GM12874 (cell line): ENCODE results near the gene PKNOX2.

Source experiments
- CTCF ChIP-seq: IDR thresholded peaks from 2 replicates; pipeline ENCODE4 v1.5.1; 2011; ENCODE audit warnings: low read depth, mild to moderate bottlenecking, control low read depth, low read length, moderate library complexity; ENCODE audit not compliant: insufficient read depth

Gene PKNOX2

GRCh38 chr11:125351033-125351867 is 186.7 kb downstream of the PKNOX2 start:
- no peak for TF ChIP-seq CTCF

DNA sequence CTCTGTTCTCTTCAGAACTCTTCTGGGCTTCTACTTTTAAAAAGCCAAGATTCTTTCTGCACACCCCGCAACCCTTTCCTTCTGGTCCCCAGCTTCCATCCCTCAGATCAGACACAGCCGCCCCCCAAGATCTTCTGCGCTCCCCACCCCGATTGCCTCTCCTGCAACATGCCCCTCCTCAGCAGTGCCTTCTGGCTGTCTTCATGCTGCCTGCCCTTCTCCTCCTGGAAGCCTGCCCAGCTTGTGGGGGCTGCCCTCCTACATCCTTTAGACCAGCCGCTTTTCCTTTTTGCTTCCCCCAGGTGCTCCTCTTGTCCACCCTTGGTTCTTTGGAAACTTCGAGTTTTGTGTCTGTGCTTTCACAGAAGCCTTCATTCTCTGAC is 187.3 kb downstream of the PKNOX2 start:
- TF ChIP-seq CTCF, result no peak

DNA sequence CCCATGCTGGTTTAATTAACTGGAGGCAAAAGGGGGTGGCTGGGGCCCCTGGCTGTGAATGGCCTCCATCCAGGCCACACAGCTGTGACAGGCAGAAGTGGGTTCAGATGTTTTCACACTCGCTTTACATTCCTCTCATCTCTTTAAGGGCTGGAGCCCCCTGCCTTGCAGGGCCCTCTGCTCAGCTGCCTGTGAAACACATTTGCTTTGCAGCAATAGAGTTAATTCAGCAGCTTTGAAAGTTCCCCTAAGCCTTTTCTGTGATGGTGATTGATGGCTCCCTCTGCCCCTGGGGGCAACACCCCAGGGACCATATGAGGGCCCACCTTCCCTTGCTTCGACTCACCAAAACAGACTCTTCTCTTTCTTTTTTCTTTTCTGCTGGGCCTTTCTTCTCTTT is 192.2 kb downstream of the PKNOX2 start:
- TF ChIP-seq CTCF, result no peak

DNA sequence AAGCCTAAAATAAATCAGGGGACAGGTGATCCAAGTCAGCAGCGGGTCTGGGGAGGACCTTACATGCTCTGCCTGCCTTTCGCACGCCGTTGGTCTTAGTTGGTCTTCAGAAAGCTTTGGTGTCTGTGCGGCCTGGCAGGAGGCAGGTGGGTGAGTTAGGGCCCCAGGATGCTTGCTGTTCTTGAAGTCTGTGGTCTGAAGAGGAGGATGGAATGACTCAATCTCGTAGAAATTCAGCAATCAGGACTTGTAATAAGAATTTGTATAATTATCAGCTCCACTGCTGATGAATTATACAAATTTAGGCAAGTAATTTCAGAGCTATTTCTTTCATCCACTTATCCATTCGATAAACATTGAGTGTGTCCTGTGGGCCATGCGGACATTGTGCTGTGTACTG is 193.0 kb downstream of the PKNOX2 start:
- TF ChIP-seq CTCF, result no peak

- TF ChIP-seq CTCF, result no peak
These were observed 193.8 kb downstream of the PKNOX2 start for GRCh38 chr11:125358254-125358840.

DNA sequence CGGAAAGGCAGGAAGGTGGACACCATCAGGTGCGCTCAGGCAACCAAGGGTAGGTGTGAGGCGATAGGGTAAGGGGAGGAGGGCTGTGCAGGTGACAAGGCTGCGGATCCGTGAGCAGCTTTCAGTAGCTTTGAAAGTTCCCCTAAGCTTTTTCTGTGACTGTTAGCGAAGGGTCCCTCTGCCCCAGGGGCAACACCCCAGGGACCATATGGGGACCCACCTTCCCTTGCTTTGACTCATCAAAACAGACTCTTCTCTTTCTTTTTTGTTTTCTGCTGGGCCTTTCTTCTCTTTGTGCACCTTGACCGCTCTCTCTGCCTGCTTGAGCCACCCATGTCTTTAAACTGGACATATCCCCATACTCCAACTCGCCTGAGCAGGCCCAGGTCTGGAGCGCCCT is 194.6 kb downstream of the PKNOX2 start:
- no peak for TF ChIP-seq CTCF

- TF ChIP-seq CTCF, result no peak
These were observed 195.5 kb downstream of the PKNOX2 start for GRCh38 chr11:125360066-125360465.
